Erythroblast (primary cell): ENCODE data around the gene UNG.

Experiments
- GATA1 ChIP-seq: IDR thresholded peaks from 2 replicates; pipeline ENCODE4 v1.6.1; 2011; ENCODE audit warnings: low read depth, mild to moderate bottlenecking, control low read depth, low read length, moderate library complexity
- POLR2A ChIP-seq: IDR thresholded peaks from 2 replicates; pipeline ENCODE4 v1.6.1; 2011; ENCODE audit warnings: mild to moderate bottlenecking, low read length

GRCh38 chr12:109098183-109098604 lies 797 bp downstream of the UNG start:
- TF ChIP-seq POLR2A: no peak
- no peak for TF ChIP-seq GATA1
